NCI-H1092 (cell line): ENCODE measurements around the gene GRM8.

Experiments used
- DNase-seq: peaks from one replicate; lab custom pipeline; 2025; lab: John Stamatoyannopoulos, UW

GRM8 gene

DNA sequence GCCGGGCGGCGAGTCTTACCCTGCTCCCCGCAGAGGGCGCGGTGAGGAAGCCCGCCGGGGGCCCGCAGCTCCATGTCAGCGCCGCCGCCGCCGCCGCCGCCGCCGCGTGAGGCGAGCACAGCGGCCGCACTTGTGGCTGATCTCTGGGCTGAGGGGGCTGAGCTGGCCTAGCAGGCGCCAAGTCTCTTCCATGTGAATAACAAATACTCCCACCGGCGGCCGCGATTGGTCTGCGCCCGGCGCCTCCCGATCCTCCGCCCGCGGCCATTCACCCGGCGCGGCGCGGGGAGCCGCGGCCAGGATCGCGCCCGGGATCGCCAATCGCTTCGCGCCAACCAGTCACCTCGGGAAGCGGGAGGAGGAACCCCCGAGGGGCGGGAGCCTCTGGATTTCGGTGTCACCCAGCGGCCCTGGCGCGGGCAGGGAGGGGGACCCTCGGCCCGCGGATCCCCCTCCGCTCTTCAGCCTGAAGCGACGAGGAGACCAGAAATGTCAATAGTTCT, at the start of gene GRM8:
TSS of gene GRM8 (minus strand) at position 164 of the 503 bp plus-strand sequence.
- DNase-seq: peak; percentile 84

GRCh38 chr7:127290801-127291361, 38.1 kb upstream of the GRM8 start:
- DNase-seq: no peak

DNA sequence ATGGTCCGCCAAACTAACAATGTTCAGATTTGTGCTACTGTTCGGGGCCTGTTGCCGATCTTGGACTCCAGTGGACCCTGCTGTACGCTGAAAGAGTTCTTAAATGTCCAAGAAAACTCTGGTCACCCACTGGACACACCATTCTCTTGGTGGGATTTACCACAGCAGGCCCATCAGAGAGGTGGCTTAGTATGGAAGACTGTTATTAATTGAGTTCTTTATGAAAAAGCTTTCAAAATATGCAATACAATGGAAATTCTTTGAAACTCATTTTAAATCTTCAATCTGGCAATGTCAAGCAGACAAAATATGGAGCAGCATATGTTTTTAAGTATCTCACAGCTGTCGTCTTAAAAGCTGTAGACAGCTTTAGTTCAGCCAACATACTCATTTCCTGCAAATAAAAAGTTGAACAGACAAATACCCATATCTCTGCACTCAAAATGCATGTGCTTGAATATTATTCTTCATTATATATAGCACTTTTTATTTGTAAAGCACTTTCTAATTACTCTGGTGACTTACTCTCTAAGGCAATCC, 37.4 kb upstream of the GRM8 start:
- DNase-seq: no peak

DNA sequence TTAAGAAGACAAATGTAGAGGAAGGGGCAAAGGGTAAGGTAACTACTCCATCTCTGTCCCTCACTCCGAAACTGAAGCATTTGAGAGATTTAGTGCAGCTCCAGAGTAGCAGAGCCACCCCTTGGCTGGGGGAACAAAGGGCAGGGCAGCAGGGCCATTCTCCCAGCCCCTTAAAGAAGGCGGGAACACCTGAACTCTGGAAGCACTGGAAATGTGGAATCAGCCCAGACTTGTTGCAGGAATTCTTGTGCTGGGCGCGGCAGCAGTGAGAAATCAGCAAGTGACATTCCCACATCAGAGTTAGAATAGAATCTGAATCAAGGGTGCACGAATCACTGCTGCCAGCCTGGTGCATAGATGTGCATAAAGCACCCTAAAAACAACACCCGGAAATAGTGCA, 34.4 kb upstream of the GRM8 start:
- no peak for DNase-seq

GRCh38 chr7:127270093-127270492, 17.4 kb upstream of the GRM8 start:
- no peak for DNase-seq

GRCh38 chr7:127266047-127266446, 13.3 kb upstream of the GRM8 start:
- no peak for DNase-seq

- no peak for DNase-seq
These were observed 11.5 kb upstream of the GRM8 start for GRCh38 chr7:127264219-127264618.

- no peak for DNase-seq
These were observed 5.4 kb upstream of the GRM8 start for GRCh38 chr7:127258111-127258510.

GRCh38 chr7:127257086-127257485, 4.3 kb upstream of the GRM8 start:
- DNase-seq: no peak

GRCh38 chr7:127256041-127256725, 3.4 kb upstream of the GRM8 start:
- DNase-seq: no peak

DNA sequence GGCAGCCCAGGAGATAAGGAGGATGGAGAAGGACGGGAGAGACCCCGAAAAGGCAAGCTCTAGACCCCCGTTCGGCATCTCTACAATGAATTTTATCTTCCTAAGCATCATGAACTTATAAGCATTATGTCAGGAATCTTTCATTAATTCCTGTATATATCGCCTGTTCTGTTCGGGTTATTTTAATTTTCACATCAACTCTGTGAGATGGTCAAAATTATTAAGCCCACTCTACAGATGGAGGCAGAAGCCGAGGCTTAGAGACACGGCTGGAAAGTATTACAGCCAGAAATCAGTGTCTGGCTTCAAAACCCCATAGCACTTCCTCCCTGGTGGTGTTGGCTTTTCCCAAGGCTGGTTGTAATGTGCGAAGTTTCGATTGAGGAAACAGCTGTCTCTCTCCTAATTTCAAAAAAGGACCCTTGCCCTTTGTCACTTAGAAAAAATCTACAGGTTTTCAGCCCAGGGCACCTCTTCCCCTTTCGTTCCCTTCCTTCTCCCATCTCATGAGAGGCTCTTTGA, 1.5 kb upstream of the GRM8 start:
- no peak for DNase-seq

DNA sequence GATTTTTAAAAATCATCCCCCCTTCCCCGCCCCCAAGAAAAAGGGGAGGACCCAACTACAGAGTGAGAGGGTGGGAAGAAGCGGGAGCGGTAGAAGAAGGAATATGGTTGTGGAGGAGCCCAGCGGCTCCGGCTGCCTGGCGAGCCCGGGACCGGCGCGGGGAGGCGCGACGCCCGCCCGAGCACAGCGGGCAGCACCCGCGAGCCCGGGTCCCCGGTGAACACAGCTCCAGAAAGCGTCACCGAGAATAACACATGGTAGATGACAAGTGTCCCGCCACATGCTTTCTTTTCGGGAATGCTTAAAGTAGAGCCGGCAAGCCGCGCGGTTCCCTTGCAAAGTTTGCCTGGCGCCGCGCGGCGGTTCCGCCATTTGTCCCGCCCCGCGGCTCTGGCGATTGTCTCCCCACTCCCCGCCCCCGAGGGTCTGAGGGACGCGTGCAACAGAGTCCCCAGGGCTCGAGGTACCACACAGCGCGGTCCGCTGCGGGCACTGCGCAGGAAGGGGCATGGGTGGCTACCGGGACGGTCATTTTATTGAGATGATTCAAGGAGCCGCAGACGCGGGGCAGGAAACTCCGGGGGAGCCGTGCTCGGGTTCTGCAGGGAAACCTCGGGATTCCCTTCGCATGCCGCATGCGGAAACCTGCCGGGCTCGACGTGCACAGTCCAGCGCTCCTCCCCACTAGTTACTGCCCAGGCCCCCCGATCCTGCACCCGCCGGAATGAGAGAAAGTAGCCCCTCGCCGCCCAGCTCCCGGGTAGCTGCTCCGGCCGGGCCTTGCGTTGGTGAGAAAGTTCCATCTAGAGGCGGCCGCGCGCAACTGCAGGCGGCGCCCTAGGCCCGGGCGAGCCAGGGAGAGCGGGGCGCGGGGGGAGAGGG, 781 bp upstream of the GRM8 start:
- DNase-seq: peak; percentile 79

- DNase-seq: peak; percentile 33
These were observed 396 bp downstream of the GRM8 start for GRCh38 chr7:127252377-127252713.

GRCh38 chr7:127251465-127252376, 1.0 kb downstream of the GRM8 start:
- DNase-seq: no peak

DNA sequence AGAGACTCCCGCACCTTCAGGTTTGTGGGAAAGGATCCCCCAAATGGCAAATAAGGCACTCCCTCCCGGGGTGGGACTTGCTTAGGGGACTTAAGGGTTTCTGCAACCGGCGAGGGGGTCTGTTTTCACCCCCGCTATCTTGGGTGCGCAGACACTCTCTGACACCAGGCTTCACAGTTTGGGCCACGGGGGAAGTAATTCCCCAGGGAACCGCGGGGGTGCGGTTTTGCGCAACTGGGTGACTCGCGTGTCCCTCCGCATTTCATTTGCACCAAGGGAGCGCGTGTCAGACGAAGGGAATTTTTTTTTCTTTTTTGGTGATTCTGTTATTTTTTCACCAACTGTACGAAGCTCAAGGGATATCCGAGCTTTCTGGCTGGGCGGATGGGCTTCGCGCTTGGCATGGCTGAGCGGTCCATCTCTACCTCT, 1.7 kb downstream of the GRM8 start:
- no peak for DNase-seq

- no peak for DNase-seq
These were observed 2.3 kb downstream of the GRM8 start for GRCh38 chr7:127250312-127251035.

- DNase-seq: no peak
These were observed 7.1 kb downstream of the GRM8 start for GRCh38 chr7:127245607-127246006.

DNA sequence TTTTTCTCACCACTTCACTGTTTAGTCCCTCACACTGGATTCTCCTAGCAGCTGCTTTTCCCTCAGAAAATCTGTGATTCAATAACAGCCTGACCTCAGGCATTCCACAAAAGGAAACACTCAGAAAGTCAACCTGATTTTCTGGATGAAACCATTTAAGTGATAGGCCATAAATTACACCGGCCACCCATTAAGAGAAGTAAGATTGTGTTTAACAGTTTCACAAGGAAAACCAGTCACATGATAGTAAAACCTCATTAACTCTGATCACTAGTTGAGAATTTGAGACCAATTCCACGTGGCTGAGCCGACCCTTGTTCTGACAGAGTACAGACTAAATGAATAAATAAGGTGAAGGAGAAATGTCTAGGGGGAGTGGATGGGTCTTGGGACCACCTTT, 7.7 kb downstream of the GRM8 start:
- DNase-seq: no peak

DNA sequence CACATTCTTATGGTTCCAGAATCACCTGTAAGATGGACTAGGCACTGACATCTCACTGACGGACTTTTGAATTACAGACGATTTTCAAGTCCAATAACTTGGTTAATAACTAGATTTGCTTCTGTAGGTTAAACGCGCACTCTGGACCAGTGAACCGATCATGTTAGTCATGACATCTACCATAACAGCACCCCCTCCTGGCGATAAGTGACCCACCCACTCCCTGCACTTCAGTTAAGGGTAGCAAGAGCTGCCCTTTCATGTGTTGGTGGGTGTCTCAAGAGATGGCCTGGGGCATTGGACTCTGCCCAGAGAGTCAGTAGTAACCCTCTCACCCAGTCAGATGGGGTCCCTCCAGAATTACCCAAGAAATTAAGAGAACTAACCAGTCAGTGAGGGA, 12.9 kb downstream of the GRM8 start:
- no peak for DNase-seq

- no peak for DNase-seq
These were observed 19.1 kb downstream of the GRM8 start for GRCh38 chr7:127233630-127234029.

- DNase-seq: no peak
These were observed 21.3 kb downstream of the GRM8 start for GRCh38 chr7:127231415-127231814.
